ENCODE data around the gene PROX1.

The PROX1 gene

GRCh38 chr1:213969958-213970555 lies 17.7 kb upstream of the PROX1 start:
- TF ChIP-seq FOXM1 (IDR thresholded peaks at IDR 0.05; ENCODE audit: borderline replicate concordance, low read depth) (no peak), TAF1 (IDR thresholded peaks at IDR 0.05; ENCODE audit: low read depth) (no peak), NFIC (IDR thresholded peaks at IDR 0.05) (no peak), EGR1 (IDR thresholded peaks at IDR 0.05) (no peak), REST (IDR thresholded peaks at IDR 0.05; ENCODE audit: low read depth) (no peak), MAX (IDR thresholded peaks at IDR 0.05) (no peak), TEAD4 (IDR thresholded peaks at IDR 0.05) (no peak), CREB1 (IDR thresholded peaks at IDR 0.05; ENCODE audit: low read depth) (no peak), YY1 (IDR thresholded peaks at IDR 0.05; ENCODE audit: low read depth) (no peak), TCF12 (IDR thresholded peaks at IDR 0.05; ENCODE audit: low read depth) (no peak), USF1 (IDR thresholded peaks at IDR 0.05) (no peak), EP300 (IDR thresholded peaks at IDR 0.05; ENCODE audit: borderline replicate concordance) (no peak), ZBTB7A (IDR thresholded peaks at IDR 0.05; ENCODE audit: low read depth) (no peak), RAD21 (IDR thresholded peaks at IDR 0.05; ENCODE audit: low read depth) (no peak), CEBPB (IDR thresholded peaks at IDR 0.05) (no peak)

- no peak for TF ChIP-seq NFIC (IDR thresholded peaks at IDR 0.05)
- TF ChIP-seq CREB1 (IDR thresholded peaks at IDR 0.05; ENCODE audit: low read depth), result no peak
- TF ChIP-seq TAF1 (IDR thresholded peaks at IDR 0.05; ENCODE audit: low read depth), result no peak
- TF ChIP-seq USF1 (IDR thresholded peaks at IDR 0.05), result no peak
- TF ChIP-seq FOXM1 (IDR thresholded peaks at IDR 0.05; ENCODE audit: borderline replicate concordance, low read depth), result no peak
- no peak for TF ChIP-seq EGR1 (IDR thresholded peaks at IDR 0.05)
- no peak for TF ChIP-seq TEAD4 (IDR thresholded peaks at IDR 0.05)
- no peak for TF ChIP-seq REST (IDR thresholded peaks at IDR 0.05; ENCODE audit: low read depth)
- TF ChIP-seq ZBTB7A (IDR thresholded peaks at IDR 0.05; ENCODE audit: low read depth), result no peak
- no peak for TF ChIP-seq TCF12 (IDR thresholded peaks at IDR 0.05; ENCODE audit: low read depth)
- no peak for TF ChIP-seq MAX (IDR thresholded peaks at IDR 0.05)
- no peak for TF ChIP-seq CEBPB (IDR thresholded peaks at IDR 0.05)
- TF ChIP-seq RAD21 (IDR thresholded peaks at IDR 0.05; ENCODE audit: low read depth), result no peak
- TF ChIP-seq EP300 (IDR thresholded peaks at IDR 0.05; ENCODE audit: borderline replicate concordance), result no peak
- no peak for TF ChIP-seq YY1 (IDR thresholded peaks at IDR 0.05; ENCODE audit: low read depth)
These were observed 15.6 kb upstream of the PROX1 start for GRCh38 chr1:213972141-213972540.

- TF ChIP-seq EGR1 (IDR thresholded peaks at IDR 0.05), result no peak
- TF ChIP-seq TCF12 (IDR thresholded peaks at IDR 0.05; ENCODE audit: low read depth), result no peak
- no peak for TF ChIP-seq YY1 (IDR thresholded peaks at IDR 0.05; ENCODE audit: low read depth)
- no peak for TF ChIP-seq MAX (IDR thresholded peaks at IDR 0.05)
- no peak for TF ChIP-seq CREB1 (IDR thresholded peaks at IDR 0.05; ENCODE audit: low read depth)
- TF ChIP-seq CEBPB (IDR thresholded peaks at IDR 0.05), result no peak
- TF ChIP-seq NFIC (IDR thresholded peaks at IDR 0.05), result no peak
- no peak for TF ChIP-seq TEAD4 (IDR thresholded peaks at IDR 0.05)
- TF ChIP-seq FOXM1 (IDR thresholded peaks at IDR 0.05; ENCODE audit: borderline replicate concordance, low read depth), result no peak
- TF ChIP-seq ZBTB7A (IDR thresholded peaks at IDR 0.05; ENCODE audit: low read depth), result no peak
These were observed 14.6 kb upstream of the PROX1 start for GRCh38 chr1:213973129-213973528.

- TF ChIP-seq FOXM1 (IDR thresholded peaks at IDR 0.05; ENCODE audit: borderline replicate concordance, low read depth) (no peak), TCF12 (IDR thresholded peaks at IDR 0.05; ENCODE audit: low read depth) (no peak), RAD21 (IDR thresholded peaks at IDR 0.05; ENCODE audit: low read depth) (no peak), ZBTB7A (IDR thresholded peaks at IDR 0.05; ENCODE audit: low read depth) (no peak), MAX (IDR thresholded peaks at IDR 0.05) (no peak), YY1 (IDR thresholded peaks at IDR 0.05; ENCODE audit: low read depth) (no peak), TEAD4 (IDR thresholded peaks at IDR 0.05) (no peak), CEBPB (IDR thresholded peaks at IDR 0.05) (no peak), TAF1 (IDR thresholded peaks at IDR 0.05; ENCODE audit: low read depth) (no peak), CREB1 (IDR thresholded peaks at IDR 0.05; ENCODE audit: low read depth) (no peak), EP300 (IDR thresholded peaks at IDR 0.05; ENCODE audit: borderline replicate concordance) (no peak), USF1 (IDR thresholded peaks at IDR 0.05) (no peak), NFIC (IDR thresholded peaks at IDR 0.05) (no peak), EGR1 (IDR thresholded peaks at IDR 0.05) (no peak), REST (IDR thresholded peaks at IDR 0.05; ENCODE audit: low read depth) (no peak)
These were observed 10.9 kb upstream of the PROX1 start for GRCh38 chr1:213976665-213977485.
